ENCODE results near the gene CXCR1.

GRCh38 chr2:218145124-218145523, 21.6 kb downstream of the CXCR1 start:
- TF ChIP-seq CTCF (optimal IDR thresholded peaks at IDR 0.05 in 1 of 3, IDR thresholded peaks at IDR 0.05 in 1 of 3, conservative IDR thresholded peaks at IDR 0.05 in 1 of 3; ENCODE audit: extremely low read depth in 1 of 3, insufficient read depth in 2 of 3, low read length in 3 of 3) = no peak
- no peak for TF ChIP-seq EZH2 (IDR thresholded peaks at IDR 0.05; ENCODE audit: low read length)

Measured in keratinocyte (primary cell).